Adipocyte (in vitro differentiated cells): ENCODE results near the gene TIMM17A.
"Not testable (repeated sequence)": the region's sequence is repeated elsewhere in the genome, so short reads cannot be mapped to it uniquely, and the experiment has no call there.

ENCODE experiments used
- DNase-seq: peaks from one replicate; pipeline ENCODE4 v3.0.0-alpha.2; 2015; ENCODE audit warnings: low read depth
- H3K27me3 ChIP-seq: replicated peaks from 2 replicates; pipeline ENCODE4 v1.7.0; 2013; ENCODE audit warnings: mild to moderate bottlenecking, low read length, moderate library complexity; ENCODE audit not compliant: control insufficient read depth, insufficient read depth
- H3K36me3 ChIP-seq: 2 replicates; pipeline ENCODE4 v1.7.0; 2013; ENCODE audit warnings: low read length, mild to moderate bottlenecking, moderate library complexity; ENCODE audit not compliant: control insufficient read depth, insufficient read depth, severe bottlenecking
- H3K4me1 ChIP-seq: 2 replicates; pipeline ENCODE4 v1.7.0; 2013; ENCODE audit warnings: mild to moderate bottlenecking, low read length, moderate library complexity; ENCODE audit not compliant: control insufficient read depth, insufficient read depth
- H3K4me3 ChIP-seq: 2 replicates; pipeline ENCODE4 v1.7.0; 2013; ENCODE audit warnings: mild to moderate bottlenecking, low read length, moderate library complexity
- H3K9ac ChIP-seq: 2 replicates; pipeline ENCODE4 v1.7.0; 2013; ENCODE audit warnings: mild to moderate bottlenecking, low read length, moderate library complexity
- H3K9me3 ChIP-seq: 2 replicates; pipeline ENCODE4 v1.7.0; 2013; ENCODE audit warnings: mild to moderate bottlenecking, low read length, moderate library complexity; ENCODE audit not compliant: control insufficient read depth

The TIMM17A gene

GRCh38 chr1:201925301-201925567, 30.1 kb upstream of the TIMM17A start:
- no peak for DNase-seq
- Histone ChIP-seq H3K36me3 (peaks cover 13% of the 10 kb centered on the region), H3K9me3 (peaks cover 4% of the 10 kb centered on the region), H3K9ac (no peak overlapping the region), H3K27me3 (no peaks in the 10 kb centered on the region), H3K4me1 (peaks cover 13% of the 10 kb centered on the region), H3K4me3 (no peak overlapping the region)

- no peak overlapping the region for H3K4me3 ChIP-seq
- peaks cover 4% of the 10 kb centered on the region for H3K9me3 ChIP-seq
- peaks cover 10% of the 10 kb centered on the region for H3K4me1 ChIP-seq
- no peak for DNase-seq
- no peak overlapping the region for H3K9ac ChIP-seq
- H3K36me3 ChIP-seq, result peaks cover 20% of the 10 kb centered on the region
- no peaks in the 10 kb centered on the region for H3K27me3 ChIP-seq
Measured at GRCh38 chr1:201925981-201926645, 29.2 kb upstream of the TIMM17A start.

GRCh38 chr1:201928266-201928665, 27.0 kb upstream of the TIMM17A start:
- H3K27me3 ChIP-seq, result no peaks in the 10 kb centered on the region
- no peak for DNase-seq
- no peaks in the 10 kb centered on the region for H3K9me3 ChIP-seq
- no peak overlapping the region for H3K9ac ChIP-seq
- H3K4me1 ChIP-seq, result peaks cover 10% of the 10 kb centered on the region
- H3K36me3 ChIP-seq, result peaks cover 26% of the 10 kb centered on the region
- H3K4me3 ChIP-seq, result no peak overlapping the region

GRCh38 chr1:201930137-201930536, 25.2 kb upstream of the TIMM17A start:
- peaks cover 19% of the 10 kb centered on the region for H3K4me1 ChIP-seq
- no peaks in the 10 kb centered on the region for H3K27me3 ChIP-seq
- H3K9me3 ChIP-seq, result no peaks in the 10 kb centered on the region
- H3K36me3 ChIP-seq, result peaks cover 26% of the 10 kb centered on the region
- no peak overlapping the region for H3K9ac ChIP-seq
- no peak overlapping the region for H3K4me3 ChIP-seq
- DNase-seq, result no peak

- H3K27me3 ChIP-seq, result no peaks in the 10 kb centered on the region
- peaks cover 19% of the 10 kb centered on the region for H3K4me1 ChIP-seq
- H3K4me3 ChIP-seq, result no peak overlapping the region
- no peak for DNase-seq
- H3K9me3 ChIP-seq, result no peaks in the 10 kb centered on the region
- H3K9ac ChIP-seq, result no peak overlapping the region
- peaks cover 26% of the 10 kb centered on the region for H3K36me3 ChIP-seq
Measured at GRCh38 chr1:201930803-201931202, 24.5 kb upstream of the TIMM17A start.

GRCh38 chr1:201933840-201934430, 21.4 kb upstream of the TIMM17A start:
- DNase-seq, result peak; percentile 58
- Histone ChIP-seq H3K36me3 (peaks cover 26% of the 10 kb centered on the region), H3K27me3 (no peaks in the 10 kb centered on the region), H3K9ac (no peak overlapping the region), H3K4me3 (no peak overlapping the region), H3K4me1 (peaks cover 22% of the 10 kb centered on the region), H3K9me3 (no peaks in the 10 kb centered on the region)

GRCh38 chr1:201937624-201938213, 17.6 kb upstream of the TIMM17A start:
- Histone ChIP-seq H3K36me3 (no peaks in the 10 kb centered on the region), H3K9me3 (no peaks in the 10 kb centered on the region), H3K4me3 (no peak overlapping the region), H3K9ac (no peak overlapping the region), H3K4me1 (peaks cover 47% of the 10 kb centered on the region), H3K27me3 (no peaks in the 10 kb centered on the region)
- DNase-seq, result peak; percentile 68

- no peaks in the 10 kb centered on the region for H3K36me3 ChIP-seq
- H3K9ac ChIP-seq, result peak overlapping the region; percentile 74
- no peaks in the 10 kb centered on the region for H3K9me3 ChIP-seq
- peaks cover 55% of the 10 kb centered on the region for H3K4me1 ChIP-seq
- no peaks in the 10 kb centered on the region for H3K27me3 ChIP-seq
- H3K4me3 ChIP-seq, result no peak overlapping the region
- no peak for DNase-seq
Measured at GRCh38 chr1:201938440-201939035, 16.8 kb upstream of the TIMM17A start.

- DNase-seq, result no peak
- Histone ChIP-seq H3K36me3 (no peaks in the 10 kb centered on the region), H3K9ac (peak overlapping the region; percentile 74), H3K4me1 (peaks cover 57% of the 10 kb centered on the region), H3K27me3 (no peaks in the 10 kb centered on the region), H3K4me3 (no peak overlapping the region), H3K9me3 (no peaks in the 10 kb centered on the region)
Measured at GRCh38 chr1:201939148-201939547, 16.2 kb upstream of the TIMM17A start.

GRCh38 chr1:201939574-201939973, 15.7 kb upstream of the TIMM17A start:
- Histone ChIP-seq H3K4me3 (no peak overlapping the region), H3K4me1 (peaks cover 53% of the 10 kb centered on the region), H3K9ac (no peak overlapping the region), H3K36me3 (no peaks in the 10 kb centered on the region), H3K27me3 (no peaks in the 10 kb centered on the region), H3K9me3 (no peaks in the 10 kb centered on the region)
- no peak for DNase-seq

GRCh38 chr1:201940316-201940715, 15.0 kb upstream of the TIMM17A start:
- peaks cover 58% of the 10 kb centered on the region for H3K4me1 ChIP-seq
- not testable (repeated sequence) for DNase-seq, H3K4me3 ChIP-seq, H3K9me3 ChIP-seq, H3K36me3 ChIP-seq, H3K27me3 ChIP-seq, H3K9ac ChIP-seq
